ENCODE data around the gene MARCHF9. TPM values are rescaled to one million over a fixed set of nuclear protein-coding genes. Genes with fewer than 3 reads are reported as not detected.

MARCHF9 gene
- total RNA-seq, 1 experiment from 2014 or later = 6.2 TPM

- TF ChIP-seq PRDM15 (CRISPR knock-in tag; IDR thresholded peaks at IDR 0.05) = no peak
- TF ChIP-seq PREB (CRISPR knock-in tag; IDR thresholded peaks at IDR 0.05; ENCODE audit: borderline replicate concordance) = no peak
- TF ChIP-seq ZSCAN18 (CRISPR knock-in tag; IDR thresholded peaks at IDR 0.05) = no peak
- no peak for TF ChIP-seq OVOL2 (CRISPR knock-in tag; IDR thresholded peaks at IDR 0.05; ENCODE audit: borderline replicate concordance)
- TF ChIP-seq ERG (CRISPR knock-in tag; IDR thresholded peaks at IDR 0.05) = no peak
- TF ChIP-seq ZNF219 (CRISPR knock-in tag; IDR thresholded peaks at IDR 0.05; ENCODE audit: borderline replicate concordance) = no peak
- TF ChIP-seq EMX1 (CRISPR knock-in tag; IDR thresholded peaks at IDR 0.05) = no peak
These were observed 28.5 kb downstream of the MARCHF9 start (continued) for GRCh38 chr12:57783466-57783801.

GRCh38 chr12:57783861-57784260 is 29.0 kb downstream of the MARCHF9 start:
- ATAC-seq = no peak
- POLR2A ChIA-PET = no interaction called here
- DNase-seq (ENCODE audit: low spot score) = no peak
- Mint-ChIP-seq H3K27me3 (ENCODE audit: low read depth) (no peaks in the 10 kb centered on the region), H3K4me1 (peaks cover 4% of the 10 kb centered on the region; the same call in 1 of the 2 replicates), H3K4me3 (peak overlapping the region; percentile 63), H3K27ac (no peak overlapping the region), H3K36me3 (peaks cover 35% of the 10 kb centered on the region), H3K9me3 (no peaks in the 10 kb centered on the region)
- CTCF ChIA-PET = interaction anchor here (1.0 to 1.7 kb wide), 3 partner anchors 24 to 31 kb away, joined by 6 to 13 read pairs (median 8); no protein-coding TSS in a partner anchor
- no peak for TF ChIP-seq TEAD1 (CRISPR knock-in tag; IDR thresholded peaks at IDR 0.05)
- TF ChIP-seq CTCF (IDR thresholded peaks at IDR 0.05) = no peak
- no peak for TF ChIP-seq CREB1 (CRISPR knock-in tag; IDR thresholded peaks at IDR 0.05)
- no peak for TF ChIP-seq ZNF416 (CRISPR knock-in tag; IDR thresholded peaks at IDR 0.05)
- no peak for TF ChIP-seq GABPB1 (CRISPR knock-in tag; IDR thresholded peaks at IDR 0.05)
- no peak for TF ChIP-seq FOXP4 (CRISPR knock-in tag; IDR thresholded peaks at IDR 0.05)
- TF ChIP-seq MYBL2 (CRISPR knock-in tag; IDR thresholded peaks at IDR 0.05) = no peak
- no peak for TF ChIP-seq ZNF281 (CRISPR knock-in tag; IDR thresholded peaks at IDR 0.05)
- no peak for TF ChIP-seq FOXJ3 (CRISPR knock-in tag; IDR thresholded peaks at IDR 0.05; ENCODE audit: borderline replicate concordance)
- no peak for TF ChIP-seq ERG (CRISPR knock-in tag; IDR thresholded peaks at IDR 0.05)
- TF ChIP-seq RORB (CRISPR knock-in tag; IDR thresholded peaks at IDR 0.05) = no peak
- TF ChIP-seq GRHL2 (CRISPR knock-in tag; IDR thresholded peaks at IDR 0.05; ENCODE audit: insufficient replicate concordance, severe bottlenecking) = no peak
